ENCODE measurements around the gene CD4.
A peak's percentile ranks its signal among the peaks of the same experiment; 100 is the strongest.

DNA sequence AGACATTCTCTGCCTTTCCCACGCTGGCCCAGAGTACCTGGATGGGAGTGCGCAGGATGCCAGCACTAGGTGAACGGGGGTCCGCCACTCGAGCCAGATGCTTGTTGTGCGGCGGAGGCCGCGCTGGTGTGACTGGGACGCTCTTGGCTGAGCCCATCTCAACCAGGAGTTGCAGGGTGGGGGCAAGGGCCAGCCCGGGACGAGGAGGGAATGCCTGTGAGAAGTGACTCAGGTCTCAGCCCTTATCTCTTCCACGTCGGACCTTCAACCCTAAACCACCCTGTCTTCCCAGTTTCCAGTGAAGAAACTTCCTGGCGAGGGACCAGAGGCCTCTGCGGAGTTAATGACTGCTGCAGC lies 61.4 kb downstream of the CD4 start:
- TF ChIP-seq, protein P1, sequence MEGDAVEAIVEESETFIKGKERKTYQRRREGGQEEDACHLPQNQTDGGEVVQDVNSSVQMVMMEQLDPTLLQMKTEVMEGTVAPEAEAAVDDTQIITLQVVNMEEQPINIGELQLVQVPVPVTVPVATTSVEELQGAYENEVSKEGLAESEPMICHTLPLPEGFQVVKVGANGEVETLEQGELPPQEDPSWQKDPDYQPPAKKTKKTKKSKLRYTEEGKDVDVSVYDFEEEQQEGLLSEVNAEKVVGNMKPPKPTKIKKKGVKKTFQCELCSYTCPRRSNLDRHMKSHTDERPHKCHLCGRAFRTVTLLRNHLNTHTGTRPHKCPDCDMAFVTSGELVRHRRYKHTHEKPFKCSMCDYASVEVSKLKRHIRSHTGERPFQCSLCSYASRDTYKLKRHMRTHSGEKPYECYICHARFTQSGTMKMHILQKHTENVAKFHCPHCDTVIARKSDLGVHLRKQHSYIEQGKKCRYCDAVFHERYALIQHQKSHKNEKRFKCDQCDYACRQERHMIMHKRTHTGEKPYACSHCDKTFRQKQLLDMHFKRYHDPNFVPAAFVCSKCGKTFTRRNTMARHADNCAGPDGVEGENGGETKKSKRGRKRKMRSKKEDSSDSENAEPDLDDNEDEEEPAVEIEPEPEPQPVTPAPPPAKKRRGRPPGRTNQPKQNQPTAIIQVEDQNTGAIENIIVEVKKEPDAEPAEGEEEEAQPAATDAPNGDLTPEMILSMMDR (conservative IDR thresholded peaks at IDR 0.05): no peak
- 0 out of 2 replicates have a peak, but pooled peaks have one; percentile 34 for TF ChIP-seq ZFX (IDR thresholded peaks at IDR 0.05)

All from C4-2B (cell line).